ENCODE results near the gene APOD.
"Not testable (repeated sequence)": the region's sequence is repeated elsewhere in the genome, so short reads cannot be mapped to it uniquely, and the experiment has no call there.

The APOD gene

DNA sequence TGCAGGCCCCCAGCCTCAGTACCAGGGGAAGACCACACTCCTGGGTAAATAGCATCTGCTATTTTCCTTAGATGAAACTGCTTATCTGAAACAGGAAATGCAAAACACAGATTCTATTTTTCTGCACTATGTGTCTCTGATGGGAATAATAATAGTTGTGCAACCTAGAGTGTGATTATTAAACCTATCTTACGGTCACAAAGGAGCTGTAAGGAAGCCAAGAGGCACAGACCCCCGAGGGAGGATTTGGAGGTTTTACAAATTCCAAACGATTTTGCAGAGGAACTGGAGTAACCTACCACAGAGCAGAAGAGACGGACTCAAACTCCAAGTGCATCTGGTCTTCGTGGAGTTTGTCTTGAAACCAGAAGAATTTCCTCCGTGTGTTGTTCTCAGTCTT, 14.1 kb upstream of the APOD start:
- H3K27ac ChIP-seq = no peak overlapping the region
- TF ChIP-seq, protein P1, sequence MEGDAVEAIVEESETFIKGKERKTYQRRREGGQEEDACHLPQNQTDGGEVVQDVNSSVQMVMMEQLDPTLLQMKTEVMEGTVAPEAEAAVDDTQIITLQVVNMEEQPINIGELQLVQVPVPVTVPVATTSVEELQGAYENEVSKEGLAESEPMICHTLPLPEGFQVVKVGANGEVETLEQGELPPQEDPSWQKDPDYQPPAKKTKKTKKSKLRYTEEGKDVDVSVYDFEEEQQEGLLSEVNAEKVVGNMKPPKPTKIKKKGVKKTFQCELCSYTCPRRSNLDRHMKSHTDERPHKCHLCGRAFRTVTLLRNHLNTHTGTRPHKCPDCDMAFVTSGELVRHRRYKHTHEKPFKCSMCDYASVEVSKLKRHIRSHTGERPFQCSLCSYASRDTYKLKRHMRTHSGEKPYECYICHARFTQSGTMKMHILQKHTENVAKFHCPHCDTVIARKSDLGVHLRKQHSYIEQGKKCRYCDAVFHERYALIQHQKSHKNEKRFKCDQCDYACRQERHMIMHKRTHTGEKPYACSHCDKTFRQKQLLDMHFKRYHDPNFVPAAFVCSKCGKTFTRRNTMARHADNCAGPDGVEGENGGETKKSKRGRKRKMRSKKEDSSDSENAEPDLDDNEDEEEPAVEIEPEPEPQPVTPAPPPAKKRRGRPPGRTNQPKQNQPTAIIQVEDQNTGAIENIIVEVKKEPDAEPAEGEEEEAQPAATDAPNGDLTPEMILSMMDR (IDR thresholded peaks at IDR 0.05; ENCODE audit: low read depth, low read length, missing control alignments) = no peak
- no peaks in the 10 kb centered on the region for H3K27me3 ChIP-seq (replicated peaks)
- no peak overlapping the region for H3K4me3 ChIP-seq (ENCODE audit: low read depth, low read length)
- in situ Hi-C loops (cut with HindIII; ENCODE audit: low pct_ligation_motif_present, low sequenced_read_pairs) = no loop called here
- DNase-seq = no peak
- H3K36me3 ChIP-seq (replicated peaks) = no peaks in the 10 kb centered on the region

DNA sequence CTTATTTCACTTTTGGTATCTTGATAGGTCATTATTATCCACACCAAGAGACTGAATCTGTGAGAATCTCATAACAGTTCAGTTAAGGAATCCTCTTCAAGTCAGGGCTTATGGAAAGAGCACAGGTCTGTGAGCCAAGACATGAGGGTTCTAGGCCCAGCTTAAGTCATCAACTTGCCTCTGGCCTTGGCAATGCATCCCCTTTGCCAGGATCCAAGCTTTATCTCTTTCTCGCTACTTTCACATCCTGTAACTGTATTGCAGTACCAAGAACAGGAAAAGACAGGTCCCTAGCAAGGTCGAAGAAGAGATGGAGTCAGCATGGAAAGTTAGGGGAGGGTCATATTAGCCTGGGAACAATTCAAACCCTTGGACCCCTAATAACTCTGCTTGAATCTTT, 13.5 kb upstream of the APOD start:
- in situ Hi-C loops (cut with HindIII; ENCODE audit: low pct_ligation_motif_present, low sequenced_read_pairs) = no loop called here
- Histone ChIP-seq H3K27ac (no peak overlapping the region), H3K4me3 (ENCODE audit: low read depth, low read length) (no peak overlapping the region), H3K27me3 (replicated peaks) (no peaks in the 10 kb centered on the region), H3K36me3 (replicated peaks) (no peaks in the 10 kb centered on the region)
- no peak for DNase-seq
- TF ChIP-seq, protein P1 (IDR thresholded peaks at IDR 0.05; ENCODE audit: low read depth, low read length, missing control alignments) = no peak

DNA sequence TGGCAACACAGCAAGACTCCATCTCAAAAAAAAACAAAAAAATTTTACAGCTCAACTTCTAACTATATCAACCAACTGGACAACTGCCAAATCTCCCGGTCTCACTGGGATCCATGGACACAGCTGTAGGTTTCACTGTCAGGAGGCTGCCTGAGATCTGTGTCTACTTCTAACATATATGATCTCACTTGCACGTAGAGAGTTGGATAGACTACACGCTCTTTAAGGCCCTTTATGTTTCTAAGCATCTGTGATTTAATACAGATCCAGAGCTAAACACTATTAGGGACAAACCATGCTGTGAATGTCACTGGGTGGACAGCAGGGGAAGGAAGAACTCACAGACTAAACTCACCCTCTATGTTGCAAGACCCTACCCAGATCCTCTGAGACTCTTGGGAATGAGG, 13.0 kb upstream of the APOD start:
- Histone ChIP-seq H3K27ac (no peak overlapping the region), H3K4me3 (ENCODE audit: low read depth, low read length) (no peak overlapping the region), H3K27me3 (replicated peaks) (no peaks in the 10 kb centered on the region), H3K36me3 (replicated peaks) (no peaks in the 10 kb centered on the region)
- DNase-seq = no peak
- in situ Hi-C loops (cut with HindIII; ENCODE audit: low pct_ligation_motif_present, low sequenced_read_pairs) = no loop called here
- TF ChIP-seq, protein P1 (IDR thresholded peaks at IDR 0.05; ENCODE audit: low read depth, low read length, missing control alignments) = no peak

DNA sequence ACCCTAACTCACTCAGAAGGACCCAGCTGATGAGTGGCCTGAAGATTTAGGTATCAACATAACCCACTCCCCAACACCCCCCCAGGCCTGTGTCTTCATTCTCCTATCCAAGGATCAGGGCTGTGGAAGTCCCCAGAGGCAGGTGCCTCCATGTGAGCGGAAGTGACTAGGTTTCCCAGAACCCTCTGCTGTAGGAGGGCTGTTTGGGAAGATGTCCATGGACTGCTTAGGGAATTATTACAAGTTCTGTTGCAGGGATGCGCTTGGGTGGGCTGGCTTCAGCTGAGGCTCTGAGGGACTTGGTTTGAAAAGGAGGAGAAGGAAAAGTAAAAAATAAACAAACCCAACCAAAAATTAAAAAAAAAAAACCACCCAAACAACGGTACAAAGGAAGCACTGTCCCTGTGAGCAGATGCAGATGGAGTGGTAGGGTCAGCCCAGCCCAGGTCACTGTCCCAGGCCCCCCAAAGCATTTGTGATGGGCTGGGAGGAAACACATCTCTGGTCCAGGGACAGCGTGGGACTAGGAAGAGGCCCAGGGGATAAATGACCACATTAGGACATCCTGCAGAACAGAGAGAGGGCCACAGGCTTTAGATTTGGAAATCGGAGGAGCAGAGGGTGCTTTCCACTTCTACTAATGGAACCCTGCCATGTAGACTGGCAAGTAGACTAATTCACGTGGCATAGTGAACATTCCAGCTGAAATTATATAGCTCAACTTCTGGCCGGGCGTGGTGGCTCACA, 12.2 kb upstream of the APOD start:
- no peak for DNase-seq
- Histone ChIP-seq H3K36me3 (replicated peaks) (no peaks in the 10 kb centered on the region), H3K27ac (no peak overlapping the region), H3K27me3 (replicated peaks) (no peaks in the 10 kb centered on the region), H3K4me3 (ENCODE audit: low read depth, low read length) (no peak overlapping the region)
- TF ChIP-seq, protein P1 (IDR thresholded peaks at IDR 0.05; ENCODE audit: low read depth, low read length, missing control alignments) = no peak
- in situ Hi-C loops (cut with HindIII; ENCODE audit: low pct_ligation_motif_present, low sequenced_read_pairs) = no loop called here

DNA sequence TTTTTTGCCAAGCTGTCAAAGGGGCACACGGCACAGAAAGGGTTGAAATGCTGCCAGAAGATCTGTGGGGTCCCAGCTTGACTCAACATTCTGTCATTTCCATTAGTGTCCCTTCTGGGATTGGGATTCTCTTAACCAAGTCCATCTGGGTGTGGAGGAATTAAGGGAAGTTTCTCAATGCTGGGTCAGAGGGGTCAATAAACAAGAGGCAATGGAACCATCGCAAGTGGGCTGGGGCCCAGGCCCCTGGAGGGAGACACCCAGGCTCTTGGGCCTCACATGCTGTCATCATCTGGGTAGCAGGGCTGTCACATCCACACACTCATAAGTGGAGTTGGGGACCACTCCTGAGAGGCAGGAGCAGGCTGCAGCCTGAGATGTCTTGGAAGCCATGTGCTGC, 8.1 kb upstream of the APOD start:
- TF ChIP-seq, protein P1 (IDR thresholded peaks at IDR 0.05; ENCODE audit: low read depth, low read length, missing control alignments) = no peak
- no peaks in the 10 kb centered on the region for H3K27me3 ChIP-seq (replicated peaks)
- H3K36me3 ChIP-seq (replicated peaks) = no peaks in the 10 kb centered on the region
- DNase-seq = no peak
- H3K4me3 ChIP-seq (ENCODE audit: low read depth, low read length) = no peak overlapping the region
- in situ Hi-C loops (cut with HindIII; ENCODE audit: low pct_ligation_motif_present, low sequenced_read_pairs) = no loop called here
- H3K27ac ChIP-seq = no peak overlapping the region

DNA sequence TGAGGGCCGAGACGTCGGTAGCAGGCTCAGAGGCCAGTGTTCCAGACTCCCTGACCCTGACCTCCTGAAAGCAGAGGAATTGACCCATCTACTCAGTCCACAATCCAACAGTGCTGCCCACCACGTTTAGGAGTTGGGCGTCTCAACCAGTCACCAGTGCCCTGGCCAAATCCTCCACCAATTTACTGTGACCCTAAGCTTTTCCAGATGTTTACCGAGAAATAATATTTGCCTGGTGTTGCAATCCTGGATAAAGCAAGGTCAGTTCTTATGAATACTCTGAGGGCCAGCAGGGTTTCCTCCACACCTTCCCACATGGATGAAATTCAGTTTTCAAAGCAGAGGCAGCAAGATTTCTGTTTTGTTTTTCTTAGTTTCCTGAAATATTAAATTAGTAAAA, 7.5 kb upstream of the APOD start:
- in situ Hi-C loops (cut with HindIII; ENCODE audit: low pct_ligation_motif_present, low sequenced_read_pairs) = no loop called here
- TF ChIP-seq, protein P1 (IDR thresholded peaks at IDR 0.05; ENCODE audit: low read depth, low read length, missing control alignments) = no peak
- no peaks in the 10 kb centered on the region for H3K27me3 ChIP-seq (replicated peaks)
- H3K27ac ChIP-seq = no peak overlapping the region
- H3K36me3 ChIP-seq (replicated peaks) = no peaks in the 10 kb centered on the region
- H3K4me3 ChIP-seq (ENCODE audit: low read depth, low read length) = no peak overlapping the region
- DNase-seq = no peak

DNA sequence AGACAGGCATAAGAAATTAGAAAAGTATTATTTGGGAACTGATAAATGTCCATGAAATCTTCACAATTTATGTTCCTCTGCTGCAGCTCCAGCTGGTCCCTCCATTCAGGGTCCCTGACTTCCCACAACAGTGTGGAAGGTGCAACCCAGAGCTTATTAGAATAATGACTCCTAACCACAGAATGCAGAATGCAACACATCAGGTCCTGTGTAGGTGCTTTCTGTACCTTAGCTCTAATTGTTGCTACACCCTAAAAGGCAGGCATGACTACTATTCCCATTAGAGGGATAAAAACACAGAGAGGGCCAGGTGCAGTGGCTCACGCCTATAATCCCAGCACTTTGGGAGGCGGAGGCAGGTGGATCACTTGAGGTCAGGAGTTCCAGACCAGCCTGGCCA, 6.6 kb upstream of the APOD start:
- H3K4me3 ChIP-seq (ENCODE audit: low read depth, low read length); H3K36me3 ChIP-seq (replicated peaks); in situ Hi-C loops (cut with HindIII; ENCODE audit: low pct_ligation_motif_present, low sequenced_read_pairs); H3K27me3 ChIP-seq (replicated peaks); DNase-seq; H3K27ac ChIP-seq: not testable (repeated sequence)

DNA sequence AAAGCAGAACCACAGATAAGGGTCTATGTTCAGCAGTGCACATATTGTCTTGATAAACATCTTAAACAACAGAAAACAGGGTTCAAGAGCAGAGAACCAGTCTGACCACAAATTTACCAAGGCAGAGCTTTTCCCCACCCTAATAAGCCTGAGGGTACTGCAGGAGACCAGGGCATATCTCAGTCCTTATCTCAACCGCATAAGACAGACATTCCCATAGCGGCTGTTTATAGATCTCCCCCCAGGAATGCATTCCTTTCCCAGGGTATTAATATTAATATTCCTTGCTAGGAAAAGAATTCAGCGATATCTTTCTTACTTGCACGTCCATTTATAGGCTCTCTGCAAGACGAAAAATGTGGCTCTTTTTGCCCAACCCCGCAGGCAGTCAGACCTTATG, 6.1 kb upstream of the APOD start:
- DNase-seq; H3K27ac ChIP-seq; H3K4me3 ChIP-seq (ENCODE audit: low read depth, low read length); in situ Hi-C loops (cut with HindIII; ENCODE audit: low pct_ligation_motif_present, low sequenced_read_pairs); H3K36me3 ChIP-seq (replicated peaks); H3K27me3 ChIP-seq (replicated peaks): not testable (repeated sequence)
